ENCODE measurements around the gene CDC42.

Gene CDC42

DNA sequence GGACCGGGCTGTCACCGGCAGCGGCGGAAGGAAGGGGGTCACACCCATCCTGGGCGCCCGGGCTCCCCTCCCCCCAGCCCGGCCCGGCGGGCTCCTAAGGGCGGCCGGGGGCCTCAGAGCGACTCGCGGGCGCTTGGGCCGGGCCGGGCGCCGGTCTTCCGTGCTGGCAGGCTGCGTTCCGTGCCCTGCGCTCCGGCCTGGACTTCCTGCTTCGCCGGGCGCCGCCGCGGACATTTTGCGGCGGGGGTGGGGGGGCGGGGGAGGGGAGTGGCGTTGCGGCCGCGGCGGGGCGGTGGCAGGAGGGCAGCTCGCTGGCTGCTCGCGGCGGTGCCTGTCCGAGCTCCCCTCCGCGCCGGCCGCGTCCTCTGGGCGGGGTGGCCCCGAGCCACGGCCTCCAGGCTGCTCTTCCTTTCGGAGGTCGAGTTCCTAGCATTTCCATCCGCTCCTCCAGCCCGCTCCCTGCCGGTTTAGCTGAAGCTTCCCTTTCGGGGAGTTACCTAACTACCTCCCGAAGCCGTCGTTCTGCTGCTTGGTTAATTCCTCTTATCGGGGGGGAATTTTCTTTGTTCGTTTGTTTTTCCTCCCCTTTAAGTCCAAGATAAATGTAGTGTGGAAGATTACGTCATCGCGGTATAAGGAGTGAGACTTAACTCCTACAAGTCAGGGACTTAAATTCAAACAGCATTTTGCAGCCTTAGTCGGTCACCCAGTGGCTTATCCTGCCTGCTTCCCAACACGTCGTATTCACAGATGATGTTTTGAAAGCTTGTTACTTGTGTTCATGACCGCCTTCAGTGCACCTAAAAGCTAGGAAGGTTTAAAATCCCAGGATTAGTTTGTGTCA lies 730 bp downstream of the CDC42 start:
- peak overlapping the region; percentile 67 for H3K4me3 ChIP-seq (ENCODE audit: low read depth, low read length)

DNA sequence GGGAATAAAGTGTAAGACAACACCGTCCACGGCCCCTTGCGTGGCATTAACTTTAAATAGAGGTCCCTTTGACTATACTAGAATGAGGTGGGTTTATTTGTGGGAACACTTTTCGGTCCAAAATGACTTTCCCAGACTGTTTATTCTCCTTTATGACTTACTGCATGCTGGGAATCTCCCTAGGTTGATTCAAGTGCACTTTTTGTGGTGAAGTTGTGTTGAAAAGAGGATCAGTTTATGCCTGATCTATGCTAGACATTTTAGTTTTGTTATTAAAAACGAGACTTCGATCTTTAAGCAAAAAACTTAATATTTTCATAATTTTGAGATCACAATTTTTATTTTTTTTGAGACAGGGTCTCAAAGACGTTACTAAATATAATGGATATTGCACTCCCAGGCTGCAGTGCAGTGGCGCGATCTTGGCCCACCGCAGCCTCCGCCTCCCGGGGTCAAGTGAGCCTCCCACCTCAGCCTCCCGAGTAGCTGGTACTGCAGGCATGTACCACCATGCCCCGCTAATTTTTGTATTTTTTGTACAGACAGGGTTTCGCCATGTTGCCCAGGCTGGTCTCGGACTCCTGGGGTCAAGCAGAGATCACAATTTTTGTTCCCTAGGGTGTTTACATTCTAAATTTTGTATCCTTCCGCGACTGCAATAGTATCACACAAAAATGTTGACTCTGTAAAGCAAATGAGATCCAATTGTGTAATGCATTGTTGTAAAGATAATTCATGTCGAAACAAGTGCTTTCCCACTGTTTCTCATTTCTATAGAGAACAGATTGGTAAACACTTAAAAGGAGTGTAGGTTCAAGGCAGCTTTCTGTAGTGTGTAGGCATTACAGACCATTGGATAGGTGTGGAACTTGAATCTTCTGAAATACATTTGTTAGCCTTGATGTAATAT lies 1.6 kb downstream of the CDC42 start:
- DNase-seq (ENCODE audit: low read depth), result no peak
- peak overlapping the region; percentile 67 for H3K4me3 ChIP-seq (ENCODE audit: low read depth, low read length)
- no peak for TF ChIP-seq CTCF (IDR thresholded peaks at IDR 0.05; ENCODE audit: low read depth, low read length, missing control alignments)

More for the DNA sequence above, 730 bp downstream of the CDC42 start:
- no peak for TF ChIP-seq CTCF (IDR thresholded peaks at IDR 0.05; ENCODE audit: low read depth, low read length, missing control alignments)
- DNase-seq (ENCODE audit: low read depth), result no peak

DNA sequence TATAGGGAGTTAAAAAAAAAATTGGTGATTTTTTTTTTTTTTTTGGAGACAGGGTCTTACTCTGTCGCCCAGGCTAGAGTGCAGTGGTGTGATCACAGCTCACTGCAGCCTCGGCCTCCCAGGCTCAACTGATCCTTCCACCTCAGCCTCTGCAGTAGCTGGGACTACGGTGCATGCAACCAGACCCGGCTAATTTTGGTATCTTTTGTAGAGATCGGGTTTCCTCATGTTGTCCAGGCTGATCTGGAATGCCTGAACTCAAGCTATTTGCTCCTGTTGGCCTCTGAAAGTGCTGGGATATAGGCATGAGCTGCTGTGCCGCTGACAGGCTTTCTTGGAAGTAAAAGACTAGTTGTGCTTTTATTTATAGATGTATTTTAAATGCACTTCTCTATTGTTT lies 3.0 kb downstream of the CDC42 start:
- peak overlapping the region; percentile 39 for H3K4me3 ChIP-seq (ENCODE audit: low read depth, low read length)
- DNase-seq (ENCODE audit: low read depth), result no peak
- TF ChIP-seq CTCF (IDR thresholded peaks at IDR 0.05; ENCODE audit: low read depth, low read length, missing control alignments), result no peak

DNA sequence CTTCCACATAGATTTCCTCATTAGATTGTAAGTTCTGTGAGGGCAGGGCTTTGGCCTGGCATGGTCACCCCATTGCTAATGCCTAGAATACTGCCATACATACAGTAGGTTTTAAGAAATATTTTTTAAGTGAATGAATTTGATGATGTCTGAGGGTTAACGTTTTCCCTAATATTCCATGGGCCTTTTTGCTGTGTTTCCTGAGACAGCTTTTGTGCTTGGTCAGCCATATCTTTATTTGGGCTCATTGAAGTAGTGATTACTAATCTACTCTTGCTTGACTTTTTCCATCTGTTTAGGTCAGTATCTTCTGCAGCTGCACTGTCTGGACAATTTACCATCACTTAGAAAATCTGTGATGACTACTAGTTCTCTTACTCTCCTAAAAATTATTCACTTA lies 3.5 kb downstream of the CDC42 start:
- no peak for DNase-seq (ENCODE audit: low read depth)
- no peak for TF ChIP-seq CTCF (IDR thresholded peaks at IDR 0.05; ENCODE audit: low read depth, low read length, missing control alignments)
- peak overlapping the region; percentile 39; the same call in 1 of the 2 replicates for H3K4me3 ChIP-seq (ENCODE audit: low read depth, low read length)

DNA sequence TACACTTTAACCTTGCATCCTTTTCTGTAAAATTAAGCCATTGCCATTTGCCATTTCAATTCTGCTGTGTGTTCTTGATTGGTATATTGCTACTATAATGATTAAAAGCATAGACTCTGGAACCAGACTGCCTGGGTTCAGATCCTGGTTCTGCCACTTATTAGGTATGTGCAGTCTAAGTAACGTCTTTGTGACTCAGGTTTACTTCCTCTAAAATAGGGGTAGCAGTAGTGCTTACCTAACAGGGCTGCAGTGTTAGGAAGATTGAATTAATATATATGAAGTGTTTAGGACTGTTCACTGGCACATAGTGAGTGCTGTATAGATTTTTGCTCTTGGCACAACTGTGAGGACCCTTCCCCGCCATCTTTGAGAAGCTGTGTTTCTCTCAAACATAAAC lies 4.4 kb downstream of the CDC42 start:
- no peak overlapping the region; the same call in 1 of the 2 replicates for H3K4me3 ChIP-seq (ENCODE audit: low read depth, low read length)
- TF ChIP-seq CTCF (IDR thresholded peaks at IDR 0.05; ENCODE audit: low read depth, low read length, missing control alignments), result no peak
- no peak for DNase-seq (ENCODE audit: low read depth)

DNA sequence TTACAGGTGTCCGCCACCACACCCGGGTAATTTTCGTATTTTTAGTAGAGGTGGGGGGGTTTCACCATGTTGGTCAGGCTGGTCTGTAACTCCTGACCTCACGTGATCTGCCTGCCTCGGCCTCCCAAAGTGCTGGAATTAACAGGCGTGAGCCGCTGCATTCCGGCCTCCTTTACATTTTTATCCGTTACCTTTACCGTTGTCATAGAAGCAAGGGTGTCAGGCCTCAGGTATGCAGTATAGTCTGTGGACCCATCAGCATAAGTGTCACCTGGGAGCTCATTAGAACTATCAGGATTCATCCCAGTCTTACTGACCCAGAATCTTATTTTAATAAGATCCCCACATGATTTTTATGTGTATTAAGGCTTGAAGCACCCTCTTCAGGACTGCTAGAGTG lies 5.4 kb downstream of the CDC42 start:
- H3K4me3 ChIP-seq (ENCODE audit: low read depth, low read length), result no peak overlapping the region
- TF ChIP-seq CTCF (IDR thresholded peaks at IDR 0.05; ENCODE audit: low read depth, low read length, missing control alignments), result no peak
- no peak for DNase-seq (ENCODE audit: low read depth)
